ENCODE results near the gene PTPRG.

Gene PTPRG

DNA sequence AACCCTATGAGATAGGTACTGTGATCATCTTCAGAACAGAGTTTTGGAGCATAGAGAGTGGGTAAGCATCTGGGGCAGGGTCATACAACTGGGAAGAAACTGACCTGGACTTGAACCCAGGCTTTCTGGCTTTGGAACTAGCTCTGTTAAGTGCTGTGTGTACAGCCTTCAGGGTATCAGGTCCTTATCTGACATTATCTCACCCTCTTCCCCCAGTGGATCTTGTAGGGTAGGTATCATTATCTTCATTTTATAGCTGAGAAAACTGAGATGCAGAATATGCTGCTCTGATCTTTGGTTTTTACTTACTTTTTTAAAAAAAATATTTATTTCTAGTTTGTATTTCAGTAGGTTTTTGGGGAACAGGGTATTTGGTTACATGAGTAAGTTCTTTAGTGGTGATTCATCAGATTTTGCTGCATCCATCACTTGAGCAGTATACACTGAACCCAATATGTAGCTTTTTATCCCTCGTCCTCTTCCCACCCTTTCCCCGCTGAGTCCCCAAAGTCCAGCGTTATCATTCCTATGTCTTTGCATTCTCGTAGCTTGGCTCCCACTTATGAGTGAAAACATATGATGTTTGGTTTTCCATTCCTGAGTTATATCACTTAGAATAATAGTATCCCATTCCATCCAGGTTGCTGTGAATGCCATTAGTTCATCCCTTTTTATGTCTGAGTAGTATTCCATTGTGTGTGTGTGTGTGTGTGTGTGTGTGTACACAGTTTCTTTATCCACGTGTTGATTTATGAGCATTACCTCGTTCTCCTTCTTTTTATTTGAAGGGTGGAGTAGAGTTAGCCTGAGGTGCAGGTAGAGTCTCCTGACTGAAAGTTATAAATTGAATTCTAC, 271.2 kb downstream of the PTPRG start:
- no peak for TF ChIP-seq TEAD4 (IDR thresholded peaks at IDR 0.05)
- no peak for TF ChIP-seq USF1 (IDR thresholded peaks at IDR 0.05)
- TF ChIP-seq MAX (IDR thresholded peaks at IDR 0.05), result no peak
- no peak for TF ChIP-seq REST (IDR thresholded peaks at IDR 0.05; ENCODE audit: low read depth)
- TF ChIP-seq FOXM1 (IDR thresholded peaks at IDR 0.05; ENCODE audit: borderline replicate concordance, low read depth), result no peak
- TF ChIP-seq EP300 (IDR thresholded peaks at IDR 0.05; ENCODE audit: borderline replicate concordance), result no peak
- no peak for TF ChIP-seq RAD21 (IDR thresholded peaks at IDR 0.05; ENCODE audit: low read depth)
- TF ChIP-seq CEBPB (IDR thresholded peaks at IDR 0.05), result no peak
- no peak for TF ChIP-seq TAF1 (IDR thresholded peaks at IDR 0.05; ENCODE audit: low read depth)
- TF ChIP-seq TCF12 (IDR thresholded peaks at IDR 0.05; ENCODE audit: low read depth), result no peak
- TF ChIP-seq ZBTB7A (IDR thresholded peaks at IDR 0.05; ENCODE audit: low read depth), result no peak
- no peak for TF ChIP-seq CREB1 (IDR thresholded peaks at IDR 0.05; ENCODE audit: low read depth)

GRCh38 chr3:61839256-61839655, 277.9 kb downstream of the PTPRG start:
- TF ChIP-seq TEAD4 (IDR thresholded peaks at IDR 0.05), result no peak
- TF ChIP-seq TCF12 (IDR thresholded peaks at IDR 0.05; ENCODE audit: low read depth), result no peak
- no peak for TF ChIP-seq ZBTB7A (IDR thresholded peaks at IDR 0.05; ENCODE audit: low read depth)
- TF ChIP-seq MAX (IDR thresholded peaks at IDR 0.05), result no peak
- no peak for TF ChIP-seq RAD21 (IDR thresholded peaks at IDR 0.05; ENCODE audit: low read depth)
- TF ChIP-seq TAF1 (IDR thresholded peaks at IDR 0.05; ENCODE audit: low read depth), result no peak
- TF ChIP-seq CREB1 (IDR thresholded peaks at IDR 0.05; ENCODE audit: low read depth), result no peak
- no peak for TF ChIP-seq CEBPB (IDR thresholded peaks at IDR 0.05)
- no peak for TF ChIP-seq NFIC (IDR thresholded peaks at IDR 0.05)
- TF ChIP-seq EGR1 (IDR thresholded peaks at IDR 0.05), result no peak
- TF ChIP-seq FOXM1 (IDR thresholded peaks at IDR 0.05; ENCODE audit: borderline replicate concordance, low read depth), result no peak

DNA sequence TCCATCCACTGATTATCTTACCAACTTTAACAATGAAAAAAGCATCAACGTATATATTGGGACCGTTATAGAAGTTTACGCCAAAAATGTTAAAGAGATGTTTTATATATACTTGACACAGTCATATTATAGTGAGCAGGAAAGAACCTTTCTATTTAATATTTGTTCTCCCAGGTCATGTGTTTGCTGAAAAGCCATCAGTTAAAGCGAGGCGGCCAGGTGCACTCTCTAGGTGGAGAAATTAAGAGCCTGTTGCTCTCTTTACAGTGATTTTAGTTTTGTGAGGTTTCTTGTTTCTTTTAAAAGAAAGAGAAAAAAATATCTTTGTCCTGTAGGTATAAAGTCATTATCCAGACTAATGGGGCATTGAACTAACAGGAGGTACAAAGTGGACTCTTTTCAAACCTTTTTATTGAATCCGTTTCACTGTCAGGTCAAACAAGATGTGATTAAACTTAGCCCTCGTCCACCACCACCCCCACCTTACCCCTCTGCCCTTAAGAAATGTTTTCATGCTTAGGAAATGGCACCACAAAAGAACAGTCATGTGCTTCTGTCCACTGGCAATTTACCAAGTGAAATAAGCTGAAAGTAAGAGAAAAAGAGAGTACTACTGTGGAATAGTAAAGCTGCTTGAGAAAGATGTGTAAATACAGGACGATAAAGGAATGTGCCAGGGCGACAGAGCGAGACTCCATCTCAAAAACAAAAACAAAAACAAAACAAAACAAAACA, 279.9 kb downstream of the PTPRG start:
- TF ChIP-seq FOXM1 (IDR thresholded peaks at IDR 0.05; ENCODE audit: borderline replicate concordance, low read depth) (no peak), TAF1 (IDR thresholded peaks at IDR 0.05; ENCODE audit: low read depth) (no peak), REST (IDR thresholded peaks at IDR 0.05; ENCODE audit: low read depth) (no peak), TCF12 (IDR thresholded peaks at IDR 0.05; ENCODE audit: low read depth) (no peak), MAX (IDR thresholded peaks at IDR 0.05) (no peak), CEBPB (IDR thresholded peaks at IDR 0.05) (no peak), ZBTB7A (IDR thresholded peaks at IDR 0.05; ENCODE audit: low read depth) (no peak), EGR1 (IDR thresholded peaks at IDR 0.05) (no peak), USF1 (IDR thresholded peaks at IDR 0.05) (no peak), EP300 (IDR thresholded peaks at IDR 0.05; ENCODE audit: borderline replicate concordance) (no peak), NFIC (IDR thresholded peaks at IDR 0.05) (no peak), YY1 (IDR thresholded peaks at IDR 0.05; ENCODE audit: low read depth) (no peak), CREB1 (IDR thresholded peaks at IDR 0.05; ENCODE audit: low read depth) (no peak), RAD21 (IDR thresholded peaks at IDR 0.05; ENCODE audit: low read depth) (no peak), TEAD4 (IDR thresholded peaks at IDR 0.05) (no peak)

GRCh38 chr3:61841988-61842387, 280.6 kb downstream of the PTPRG start:
- no peak for TF ChIP-seq USF1 (IDR thresholded peaks at IDR 0.05)
- TF ChIP-seq EGR1 (IDR thresholded peaks at IDR 0.05), result no peak
- TF ChIP-seq TCF12 (IDR thresholded peaks at IDR 0.05; ENCODE audit: low read depth), result no peak
- no peak for TF ChIP-seq MAX (IDR thresholded peaks at IDR 0.05)
- TF ChIP-seq ZBTB7A (IDR thresholded peaks at IDR 0.05; ENCODE audit: low read depth), result no peak
- TF ChIP-seq RAD21 (IDR thresholded peaks at IDR 0.05; ENCODE audit: low read depth), result no peak
- no peak for TF ChIP-seq YY1 (IDR thresholded peaks at IDR 0.05; ENCODE audit: low read depth)
- TF ChIP-seq EP300 (IDR thresholded peaks at IDR 0.05; ENCODE audit: borderline replicate concordance), result no peak
- TF ChIP-seq FOXM1 (IDR thresholded peaks at IDR 0.05; ENCODE audit: borderline replicate concordance, low read depth), result no peak
